GM18868 (cell line): ENCODE results near the gene HEYL.

Experiments used
- ATAC-seq: cut with Tn5 transposase; IDR thresholded peaks from one replicate; pipeline ENCODE4 v1.9.1; 2021; ENCODE audit warnings: mild to moderate bottlenecking, moderate library complexity; ENCODE audit not compliant: unreplicated experiment

Gene HEYL

DNA sequence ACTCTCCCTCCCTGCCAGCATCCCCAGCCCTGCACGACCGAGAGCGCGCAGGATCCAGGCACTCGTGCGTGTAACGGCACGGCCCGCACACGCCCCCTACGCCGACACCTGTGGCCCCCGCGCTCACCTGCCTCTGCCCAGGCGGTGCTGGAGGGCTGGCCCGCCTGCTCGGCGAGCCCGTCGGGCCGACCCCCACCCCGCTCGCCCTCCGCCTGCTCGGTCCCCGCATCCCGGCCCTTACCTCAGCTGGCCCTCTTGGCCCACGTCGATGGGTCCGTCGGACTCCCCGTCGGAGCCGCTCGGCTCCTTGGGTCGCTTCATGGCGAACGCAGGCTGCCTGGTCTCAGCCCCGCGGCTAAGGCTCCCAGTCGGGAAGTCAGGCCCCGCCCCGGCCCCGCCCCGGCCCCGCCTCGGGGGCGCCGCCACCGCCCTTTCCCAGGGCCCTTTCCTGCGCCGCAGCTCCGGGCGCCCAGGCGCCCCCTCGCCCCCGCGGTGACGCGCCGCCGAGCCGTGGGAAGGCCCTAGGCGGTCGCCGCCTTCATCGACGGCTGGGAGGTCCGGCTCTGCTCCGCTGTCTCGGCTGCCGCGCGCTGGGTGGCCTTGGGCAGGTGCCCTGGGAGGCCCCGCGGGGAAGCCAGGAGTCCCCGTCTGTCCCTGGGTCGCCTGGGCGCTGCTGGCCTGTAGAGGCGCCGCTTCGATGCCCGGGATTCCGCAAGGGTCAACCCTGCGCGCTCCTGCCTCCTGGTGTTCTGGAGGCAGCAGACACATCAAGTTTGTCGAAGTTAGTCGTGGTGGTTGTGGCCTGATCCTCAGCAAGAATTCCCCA lies at the start of gene HEYL:
HEYL (minus strand) TSS at position 339 of the 826 bp plus-strand sequence; CDS start at position 321, 18 bp downstream.
- ATAC-seq: no peak

- ATAC-seq: no peak
These were observed 49.8 kb upstream of the HEYL start for GRCh38 chr1:39689214-39689613.

- ATAC-seq: no peak
These were observed 49.3 kb upstream of the HEYL start for GRCh38 chr1:39688706-39689105.

- no peak for ATAC-seq
These were observed 47.8 kb upstream of the HEYL start for GRCh38 chr1:39687243-39687642.

DNA sequence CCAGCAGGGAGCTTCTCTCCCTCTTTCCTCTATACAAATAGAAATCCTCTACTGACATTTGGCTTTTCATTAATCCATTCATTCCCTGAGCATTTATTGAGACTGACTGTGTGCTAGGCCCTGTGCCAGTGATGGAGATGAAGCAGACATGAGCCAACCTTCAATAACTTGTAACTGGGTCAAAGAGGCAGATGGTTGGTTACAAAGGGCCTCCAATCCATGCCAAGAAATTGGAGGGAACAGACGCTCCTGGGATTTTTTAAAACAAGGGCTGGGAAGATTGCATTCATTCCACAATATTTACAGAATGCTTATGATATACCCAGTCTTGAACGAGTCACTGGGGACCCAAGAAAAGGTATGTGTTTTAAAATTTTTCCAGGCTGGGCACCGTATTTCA lies 45.6 kb upstream of the HEYL start:
- ATAC-seq: no peak

DNA sequence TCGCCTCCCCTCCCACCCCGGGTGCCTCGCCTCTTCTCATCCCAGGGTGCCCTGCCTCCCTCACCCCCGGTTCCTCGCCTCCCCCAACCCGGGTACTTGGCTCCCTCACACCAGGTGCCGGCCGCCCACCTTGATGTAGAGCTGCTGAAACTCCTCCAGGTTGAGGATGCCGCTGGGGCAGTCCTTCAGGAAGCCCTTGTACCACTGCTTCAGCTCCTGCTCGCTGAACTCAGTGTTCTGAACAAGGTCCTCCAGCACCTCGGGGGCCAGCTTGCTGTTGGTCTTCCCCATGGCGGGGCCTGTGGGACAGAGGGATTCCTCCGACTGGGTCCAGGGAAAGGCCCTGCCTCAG lies 44.8 kb upstream of the HEYL start:
- no peak for ATAC-seq

DNA sequence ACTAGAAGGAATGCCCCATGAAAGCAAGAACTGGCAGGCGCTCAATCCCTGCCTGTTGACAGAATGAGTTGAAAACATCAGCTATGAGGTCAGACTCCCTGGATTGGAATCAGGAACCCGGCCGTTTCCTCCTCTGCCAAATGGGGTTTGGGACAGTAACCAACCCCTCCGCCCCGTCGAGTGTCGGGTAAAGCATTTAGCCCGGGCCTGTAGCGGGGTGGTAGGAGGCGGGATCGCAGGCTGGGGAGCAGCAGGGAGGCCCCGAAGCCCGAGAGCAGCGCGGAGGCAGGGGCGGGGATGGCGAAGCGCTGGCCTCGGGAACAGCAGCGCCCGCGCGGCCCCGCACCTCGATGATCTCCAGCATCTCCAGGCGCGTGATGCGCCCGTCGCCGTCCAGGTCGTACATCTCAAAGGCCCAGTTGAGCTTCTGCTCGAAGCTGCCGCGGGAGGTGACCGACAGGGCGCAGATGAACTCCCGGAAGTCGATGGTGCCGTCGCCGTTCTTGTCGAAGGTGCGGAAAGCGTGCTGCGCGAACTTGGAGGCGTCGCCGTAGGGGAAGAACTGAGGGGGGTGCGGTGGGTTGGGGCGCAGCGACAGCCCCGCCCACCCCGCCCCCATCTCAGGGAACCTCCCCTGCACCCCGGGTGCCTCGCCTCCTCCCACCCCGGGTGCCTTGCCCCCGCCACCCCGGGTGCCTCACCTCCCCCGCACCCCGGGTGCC lies 44.3 kb upstream of the HEYL start:
- no peak for ATAC-seq

GRCh38 chr1:39681999-39682398 lies 42.6 kb upstream of the HEYL start:
- no peak for ATAC-seq

DNA sequence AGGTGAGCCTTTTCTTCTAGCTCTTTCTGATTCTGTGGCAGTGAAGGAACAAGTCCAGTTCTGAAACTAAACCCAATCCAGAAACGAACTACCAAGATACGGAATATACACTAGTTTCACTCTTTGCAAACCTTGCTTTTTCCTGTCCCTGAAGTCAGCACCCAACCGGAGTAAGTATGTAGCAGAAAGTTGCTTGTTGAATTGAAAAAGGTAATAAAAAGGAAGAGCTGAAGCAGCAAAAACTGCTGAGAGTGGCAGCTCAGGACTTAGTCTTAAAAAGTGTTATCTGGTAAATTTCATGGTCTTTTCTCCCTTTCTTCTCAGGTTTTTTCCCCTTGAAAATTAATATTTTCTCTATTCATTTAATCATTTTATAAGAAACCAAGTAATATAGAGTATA lies 41.9 kb upstream of the HEYL start:
- no peak for ATAC-seq

DNA sequence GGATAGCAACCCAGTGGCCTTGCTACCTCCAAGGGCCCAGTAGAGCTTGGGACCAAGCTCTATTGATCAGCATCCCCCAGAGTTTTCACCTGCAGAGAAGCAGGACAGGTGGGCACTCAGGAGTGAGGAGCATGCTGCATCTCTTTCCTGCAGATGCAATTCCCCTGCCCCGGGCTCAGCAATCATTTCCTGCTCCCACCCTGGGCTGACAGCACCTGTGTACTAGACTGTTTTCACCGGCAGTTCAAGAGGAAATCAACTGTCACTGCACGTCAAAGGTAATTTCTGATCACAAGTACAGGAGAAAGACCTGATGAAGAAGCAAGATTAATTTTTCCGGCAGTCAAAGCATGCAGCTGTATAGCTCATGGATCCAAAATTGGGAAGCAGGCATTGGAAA lies 41.3 kb upstream of the HEYL start:
- no peak for ATAC-seq

DNA sequence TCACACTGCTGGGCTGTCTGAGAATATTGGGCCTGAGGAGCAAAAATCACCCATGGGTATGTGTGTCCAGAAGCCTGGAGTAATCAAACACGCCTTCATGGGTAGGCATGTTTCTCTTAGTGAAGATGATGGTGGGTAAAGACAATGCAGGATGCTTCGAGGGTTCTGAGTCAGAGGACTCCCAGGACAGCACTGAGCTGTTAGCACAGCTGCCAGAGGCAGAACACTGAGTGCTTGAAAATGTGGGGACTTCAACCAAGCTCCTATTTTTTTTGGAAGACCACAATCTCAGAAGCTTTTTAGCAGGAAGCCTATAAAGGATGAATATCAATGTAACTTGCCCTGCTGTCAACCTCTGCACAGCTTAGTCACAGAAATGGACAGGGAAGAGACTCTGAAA lies 40.4 kb upstream of the HEYL start:
- ATAC-seq: no peak

GRCh38 chr1:39678889-39679288 lies 39.4 kb upstream of the HEYL start:
- ATAC-seq: no peak

DNA sequence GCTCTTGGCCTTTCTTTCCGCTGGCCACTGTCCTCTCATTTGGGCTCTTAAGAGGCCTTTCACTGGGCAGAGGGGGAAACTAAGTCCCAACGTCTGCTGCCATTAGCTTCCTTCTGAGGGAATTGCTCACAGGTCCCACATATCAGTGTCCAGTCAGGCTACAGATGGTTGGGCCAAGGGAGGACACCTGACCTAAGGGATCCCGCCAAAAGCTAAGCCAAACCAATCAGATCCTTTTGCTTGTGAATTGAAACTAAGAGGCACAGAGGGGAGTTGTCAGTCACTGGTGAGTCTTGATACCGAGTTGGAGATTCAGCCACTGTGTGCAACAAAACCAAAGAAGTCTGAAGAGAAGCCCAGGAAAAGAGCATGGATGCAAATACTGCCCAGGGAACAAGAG lies 38.2 kb upstream of the HEYL start:
- ATAC-seq: no peak

DNA sequence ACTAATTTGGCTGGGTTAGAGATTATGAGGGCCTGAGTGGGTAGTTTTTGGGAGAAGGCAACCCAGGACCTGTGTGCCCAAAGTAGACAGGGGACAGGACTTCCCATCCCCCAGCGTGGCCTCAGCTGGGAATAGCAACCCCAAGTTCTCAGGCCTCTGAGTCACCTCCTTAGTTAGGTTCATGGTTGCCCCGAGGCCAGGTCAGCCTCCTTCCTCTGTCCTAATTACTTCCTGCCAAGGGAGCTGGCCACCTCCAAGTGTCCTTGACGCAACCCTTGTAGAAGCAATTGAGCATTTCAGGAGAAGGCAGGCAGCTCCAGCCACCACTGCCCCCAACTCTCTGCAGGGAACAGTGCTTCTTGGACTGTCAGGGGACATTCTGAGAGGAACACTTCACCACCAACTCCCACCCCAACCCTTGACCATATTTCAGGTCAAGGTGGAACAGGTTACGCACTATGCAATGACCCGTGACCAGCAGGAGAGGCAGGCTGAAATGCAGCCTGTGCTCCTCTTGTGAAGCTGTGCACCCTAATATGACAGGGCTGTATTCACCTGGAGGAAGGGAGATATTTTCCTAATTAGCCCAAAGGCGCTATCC lies 37.6 kb upstream of the HEYL start:
- ATAC-seq: no peak

GRCh38 chr1:39675220-39675619 lies 35.8 kb upstream of the HEYL start:
- no peak for ATAC-seq

DNA sequence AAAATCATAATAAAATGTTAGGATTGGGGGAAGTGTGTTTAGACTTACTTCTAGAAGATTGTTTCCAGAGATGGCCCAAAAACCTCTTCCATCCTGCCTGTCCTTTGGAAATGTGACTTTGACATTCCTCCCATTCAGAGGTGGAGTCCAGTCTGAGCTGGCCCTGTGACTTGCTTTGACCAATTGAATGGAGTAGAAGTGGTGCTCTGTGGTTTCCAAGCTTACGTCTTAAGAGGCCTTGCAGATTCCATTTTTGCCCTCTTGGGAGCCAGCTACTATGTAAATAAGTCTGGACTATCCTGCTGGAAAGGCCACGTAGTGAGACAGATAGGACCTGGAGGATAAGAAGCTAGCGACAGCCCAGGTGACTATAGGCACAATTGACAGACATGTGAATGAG lies 33.8 kb upstream of the HEYL start:
- no peak for ATAC-seq

DNA sequence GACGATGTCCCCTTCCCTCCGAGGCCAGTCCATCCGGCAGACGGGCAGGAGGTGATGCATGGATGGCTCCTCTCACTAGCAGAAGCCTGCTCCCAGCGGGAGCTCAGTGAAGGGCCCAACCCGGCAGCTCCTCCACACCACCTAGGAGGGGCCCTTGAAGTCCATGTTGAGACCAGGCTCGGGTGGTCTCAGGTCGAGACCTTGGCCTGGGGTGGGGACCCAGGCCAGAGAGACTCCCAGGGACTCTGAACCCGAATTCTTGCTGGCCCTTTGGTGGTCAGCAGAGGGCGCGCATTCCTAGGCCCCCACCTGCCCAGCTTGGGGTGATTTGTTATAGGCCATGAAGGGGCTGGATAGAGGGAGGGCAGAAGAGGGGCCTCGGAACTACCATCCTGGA lies 33.1 kb upstream of the HEYL start:
- no peak for ATAC-seq

- ATAC-seq: no peak
These were observed 32.5 kb upstream of the HEYL start, which contains the start of gene NT5C1A for GRCh38 chr1:39671793-39672550. NT5C1A (minus strand) TSS chr1:39672107; CDS start chr1:39672038, 69 bp downstream.

DNA sequence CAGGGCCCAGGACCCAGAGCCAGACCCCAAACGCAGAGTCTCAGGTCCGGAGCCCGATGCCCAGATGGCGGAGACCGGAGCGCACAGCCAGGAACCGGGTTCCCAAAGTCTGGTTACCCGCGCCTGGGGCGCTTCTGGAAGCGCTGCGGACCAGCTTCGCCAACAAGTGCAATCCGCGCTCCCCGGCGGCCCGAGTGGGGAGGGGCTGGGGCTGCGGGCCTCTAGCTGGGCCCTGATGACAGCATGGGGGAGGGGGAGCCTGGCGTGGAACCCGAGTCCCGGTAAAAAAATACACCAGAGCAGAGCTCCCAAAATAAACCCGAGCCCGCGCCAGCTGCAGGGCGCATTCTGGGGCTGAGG lies 32.0 kb upstream of the HEYL start:
- ATAC-seq: no peak

GRCh38 chr1:39670689-39671088 lies 31.2 kb upstream of the HEYL start:
- no peak for ATAC-seq

DNA sequence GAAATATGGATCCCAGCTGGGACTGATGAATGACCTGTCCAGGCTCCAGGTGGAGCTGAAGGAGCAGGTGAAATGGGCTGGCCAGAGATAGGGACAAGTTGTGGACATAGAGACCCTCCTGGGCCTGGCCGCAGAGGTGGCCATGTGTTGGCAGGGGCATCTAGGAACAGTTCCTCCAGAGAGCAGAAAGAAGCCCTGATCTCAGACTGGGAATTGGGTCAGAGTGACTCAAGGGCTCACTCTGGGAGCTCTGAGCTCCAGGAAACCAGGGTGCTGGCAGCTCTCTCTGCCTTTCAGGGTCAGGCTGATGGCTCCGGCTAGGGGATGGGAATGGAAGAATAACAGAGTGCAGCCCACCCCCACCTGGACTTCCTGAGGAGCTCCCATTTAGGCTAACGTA lies 29.5 kb upstream of the HEYL start:
- no peak for ATAC-seq
